Mucosa of stomach (tissue), 1 donor: ENCODE data around the gene ABCB11.

Source experiments
- H3K27me3 ChIP-seq: one replicate; pipeline ENCODE4 v1.7.0; 2013; ENCODE audit warnings: mild to moderate bottlenecking, low read length; ENCODE audit not compliant: control insufficient read depth, insufficient read depth
- H3K36me3 ChIP-seq: one replicate; pipeline ENCODE4 v1.7.0; 2013; ENCODE audit warnings: low read length; ENCODE audit not compliant: control insufficient read depth, insufficient read depth
- H3K4me1 ChIP-seq: one replicate; pipeline ENCODE4 v1.7.0; 2013; ENCODE audit warnings: mild to moderate bottlenecking, low read length; ENCODE audit not compliant: control insufficient read depth, insufficient read depth
- H3K4me3 ChIP-seq: one replicate; pipeline ENCODE4 v1.7.0; 2013; ENCODE audit warnings: low read length
- H3K9ac ChIP-seq: one replicate; pipeline ENCODE4 v1.7.0; 2013; ENCODE audit warnings: mild to moderate bottlenecking, low read length, moderate library complexity
- H3K9me3 ChIP-seq: one replicate; pipeline ENCODE4 v1.7.0; 2013; ENCODE audit warnings: mild to moderate bottlenecking, low read length, moderate library complexity; ENCODE audit not compliant: control insufficient read depth
- donor health status: Pancreatic carcinoma.

Gene ABCB11

DNA sequence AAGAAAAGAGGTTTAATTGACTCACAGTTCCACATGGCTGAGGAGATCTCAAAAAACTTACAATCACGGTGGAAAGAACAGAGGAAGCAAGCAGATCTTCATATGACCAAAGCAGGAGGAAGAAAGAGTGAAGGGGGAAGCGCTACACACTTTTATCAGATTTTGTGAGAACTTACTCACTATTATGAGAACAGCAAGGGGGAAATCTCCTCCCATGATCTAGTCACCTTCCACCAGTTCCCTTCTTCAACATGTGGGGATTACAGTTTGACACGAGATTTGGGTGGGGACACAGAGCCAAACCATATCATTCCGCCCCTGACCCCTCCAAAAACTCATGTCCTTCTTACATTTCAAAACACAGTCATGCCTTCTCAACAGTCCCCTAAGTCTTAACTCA is 75.8 kb downstream of the ABCB11 start:
- Histone ChIP-seq H3K9ac (no peak overlapping the region), H3K36me3 (no peaks in the 10 kb centered on the region), H3K27me3 (no peaks in the 10 kb centered on the region), H3K4me3 (no peak overlapping the region), H3K9me3 (no peaks in the 10 kb centered on the region), H3K4me1 (no peaks in the 10 kb centered on the region)

DNA sequence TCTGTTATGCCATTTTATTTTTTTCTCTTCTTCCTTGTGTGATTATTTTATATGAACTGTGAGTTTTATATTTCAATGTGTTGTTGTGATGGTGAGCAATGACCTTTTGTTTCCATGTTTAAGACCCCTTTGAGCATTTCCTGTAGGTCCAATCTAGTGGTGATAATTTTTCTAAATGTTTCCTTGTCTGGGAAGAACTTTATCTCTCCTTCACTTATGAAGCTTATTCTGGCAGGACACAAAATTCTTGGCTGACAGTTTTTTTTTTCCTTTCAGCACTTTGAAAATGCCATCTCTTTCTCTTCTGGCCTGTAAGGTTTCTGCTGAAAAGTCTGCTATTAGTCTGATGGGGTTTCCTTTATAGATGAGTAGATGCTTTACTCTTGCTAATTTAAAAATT is 76.9 kb downstream of the ABCB11 start:
- Histone ChIP-seq H3K4me3 (no peak overlapping the region), H3K9me3 (no peaks in the 10 kb centered on the region), H3K4me1 (no peaks in the 10 kb centered on the region), H3K27me3 (no peaks in the 10 kb centered on the region), H3K36me3 (no peaks in the 10 kb centered on the region), H3K9ac (no peak overlapping the region)

DNA sequence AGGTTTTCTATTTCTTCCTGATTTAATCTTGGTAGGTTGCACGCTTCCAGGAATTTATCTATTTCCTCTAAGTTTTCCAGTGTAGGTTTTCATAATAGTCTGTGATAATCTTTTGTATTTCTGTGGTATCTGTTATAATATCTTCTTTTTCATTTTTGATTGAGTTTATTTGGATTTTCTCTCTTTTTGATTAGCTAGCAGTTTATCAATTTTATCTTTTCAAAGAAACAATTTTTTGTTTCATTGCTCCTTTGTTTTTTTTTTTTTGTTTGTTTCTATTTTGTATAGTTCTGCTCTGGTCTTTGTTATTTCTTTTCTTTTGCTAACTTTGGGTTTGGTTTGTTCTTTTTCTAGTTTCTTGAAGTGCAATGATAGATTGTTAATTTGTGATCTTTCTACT is 78.7 kb downstream of the ABCB11 start:
- Histone ChIP-seq H3K9ac (no peak overlapping the region), H3K4me3 (no peak overlapping the region), H3K9me3 (no peaks in the 10 kb centered on the region), H3K27me3 (no peaks in the 10 kb centered on the region), H3K36me3 (no peaks in the 10 kb centered on the region), H3K4me1 (no peaks in the 10 kb centered on the region)

DNA sequence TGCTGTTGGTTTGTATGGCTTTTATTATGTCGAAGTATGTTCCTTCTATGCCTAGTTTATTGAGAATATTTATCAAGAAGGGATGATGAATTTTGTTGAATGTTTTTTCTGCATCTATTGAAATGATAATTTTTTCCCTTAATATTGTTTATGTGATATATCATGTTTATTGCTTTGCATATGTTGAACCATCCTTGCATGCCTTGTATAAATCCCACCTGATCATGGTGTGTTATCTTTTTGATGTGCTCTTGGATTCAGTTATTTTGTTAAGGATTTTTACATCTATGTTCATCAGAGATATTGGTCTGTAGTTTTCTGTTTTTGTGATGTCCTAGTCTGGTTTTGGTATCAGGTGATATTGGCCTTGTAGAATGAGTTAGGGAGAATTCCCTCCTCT is 79.3 kb downstream of the ABCB11 start:
- Histone ChIP-seq H3K9me3 (no peaks in the 10 kb centered on the region), H3K4me3 (no peak overlapping the region), H3K36me3 (no peaks in the 10 kb centered on the region), H3K27me3 (no peaks in the 10 kb centered on the region), H3K4me1 (no peaks in the 10 kb centered on the region), H3K9ac (no peak overlapping the region)

DNA sequence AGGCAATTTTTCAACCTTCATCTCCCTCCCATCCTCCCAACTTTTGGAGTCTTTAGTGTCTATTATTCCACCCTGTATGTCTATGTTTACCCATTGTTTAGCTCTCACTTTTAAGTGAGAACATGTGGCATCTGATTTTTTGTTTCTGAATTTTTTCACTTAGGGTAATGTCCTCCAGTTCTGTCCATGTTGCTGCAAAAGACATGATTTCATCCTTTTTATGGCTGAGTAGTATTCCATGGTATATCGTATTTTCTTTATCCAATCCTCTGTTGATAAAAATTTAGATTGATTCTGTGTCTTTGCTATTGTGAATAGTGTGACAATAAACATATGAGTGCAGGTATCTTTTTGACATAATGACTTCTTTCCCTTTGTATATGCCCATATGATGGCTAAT is 81.8 kb downstream of the ABCB11 start:
- no peaks in the 10 kb centered on the region for H3K36me3 ChIP-seq
- no peak overlapping the region for H3K4me3 ChIP-seq
- no peak overlapping the region for H3K9ac ChIP-seq
- H3K4me1 ChIP-seq, result no peaks in the 10 kb centered on the region
- no peaks in the 10 kb centered on the region for H3K27me3 ChIP-seq
- H3K9me3 ChIP-seq, result no peaks in the 10 kb centered on the region

DNA sequence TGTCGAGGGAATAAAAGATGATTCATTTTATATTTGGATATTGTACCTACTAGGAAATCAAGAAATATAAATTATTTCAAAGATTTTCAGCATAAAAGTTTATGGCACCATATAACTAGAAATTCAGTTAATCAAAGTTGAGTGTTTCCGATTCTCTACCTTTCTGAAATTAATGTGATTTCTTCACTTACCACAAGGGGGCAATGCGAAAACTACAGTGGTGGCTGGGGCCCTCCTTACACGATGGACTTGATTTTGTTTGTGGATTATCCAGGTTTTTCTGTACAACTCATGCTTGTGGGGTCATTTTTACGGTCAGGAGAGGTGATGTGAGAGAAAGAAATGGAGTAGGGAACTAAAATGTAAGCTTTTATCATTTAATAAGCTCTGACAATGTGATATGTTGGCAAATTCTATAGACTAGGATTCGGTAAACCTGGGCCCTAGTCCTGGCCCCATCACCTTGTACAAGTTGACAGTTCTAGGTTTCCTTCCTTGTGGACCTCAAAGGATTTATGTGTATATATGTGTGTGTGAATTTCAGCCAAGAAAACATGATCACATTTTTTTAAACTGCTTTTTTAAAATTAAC is 82.4 kb downstream of the ABCB11 start:
- H3K36me3 ChIP-seq, result no peaks in the 10 kb centered on the region
- no peaks in the 10 kb centered on the region for H3K27me3 ChIP-seq
- H3K9me3 ChIP-seq, result no peaks in the 10 kb centered on the region
- H3K4me3 ChIP-seq, result no peak overlapping the region
- H3K4me1 ChIP-seq, result no peaks in the 10 kb centered on the region
- no peak overlapping the region for H3K9ac ChIP-seq

DNA sequence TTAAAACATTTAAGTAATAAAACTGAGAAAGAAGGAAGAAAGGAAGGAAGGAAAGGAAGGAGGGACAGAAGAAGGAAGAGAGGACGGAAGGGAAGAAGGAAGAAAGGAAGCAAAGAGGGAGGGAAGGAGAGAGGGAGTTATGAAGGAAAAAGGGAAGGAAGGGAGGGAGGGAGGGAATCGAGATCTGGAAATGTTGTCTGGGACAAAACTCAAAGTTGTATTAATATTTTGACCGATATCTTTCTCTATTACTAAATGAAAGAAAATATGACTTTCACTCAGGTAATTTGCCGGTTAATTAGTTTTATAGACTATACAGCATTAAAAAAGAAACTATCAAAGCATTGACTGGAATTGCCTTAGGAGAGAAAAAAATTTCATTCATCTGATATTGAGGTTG is 85.6 kb downstream of the ABCB11 start:
- H3K27me3 ChIP-seq, result no peaks in the 10 kb centered on the region
- no peak overlapping the region for H3K4me3 ChIP-seq
- no peak overlapping the region for H3K9ac ChIP-seq
- no peaks in the 10 kb centered on the region for H3K9me3 ChIP-seq
- no peaks in the 10 kb centered on the region for H3K4me1 ChIP-seq
- no peaks in the 10 kb centered on the region for H3K36me3 ChIP-seq

DNA sequence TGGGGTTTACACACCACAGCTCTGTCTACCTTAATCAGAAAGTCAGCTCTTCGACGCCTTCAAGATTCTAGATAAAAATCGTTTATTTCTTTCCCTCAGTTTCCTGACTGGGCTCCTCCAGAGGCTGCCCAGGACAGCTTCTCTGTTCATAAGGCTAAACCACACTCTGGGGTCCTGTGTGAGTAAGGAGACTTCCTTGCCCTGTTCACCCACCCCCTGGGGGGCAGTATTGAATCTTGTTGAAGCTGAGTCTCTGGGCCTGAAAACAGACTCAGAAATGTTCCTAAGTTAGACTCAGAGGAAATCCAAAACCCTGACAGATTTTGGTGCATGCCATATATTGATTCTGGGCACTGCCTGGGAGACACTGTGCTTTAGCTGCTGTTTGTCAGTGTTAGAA is 87.1 kb downstream of the ABCB11 start:
- H3K9ac ChIP-seq, result no peak overlapping the region
- no peaks in the 10 kb centered on the region for H3K27me3 ChIP-seq
- H3K4me1 ChIP-seq, result no peaks in the 10 kb centered on the region
- no peaks in the 10 kb centered on the region for H3K36me3 ChIP-seq
- H3K9me3 ChIP-seq, result no peaks in the 10 kb centered on the region
- H3K4me3 ChIP-seq, result no peak overlapping the region

DNA sequence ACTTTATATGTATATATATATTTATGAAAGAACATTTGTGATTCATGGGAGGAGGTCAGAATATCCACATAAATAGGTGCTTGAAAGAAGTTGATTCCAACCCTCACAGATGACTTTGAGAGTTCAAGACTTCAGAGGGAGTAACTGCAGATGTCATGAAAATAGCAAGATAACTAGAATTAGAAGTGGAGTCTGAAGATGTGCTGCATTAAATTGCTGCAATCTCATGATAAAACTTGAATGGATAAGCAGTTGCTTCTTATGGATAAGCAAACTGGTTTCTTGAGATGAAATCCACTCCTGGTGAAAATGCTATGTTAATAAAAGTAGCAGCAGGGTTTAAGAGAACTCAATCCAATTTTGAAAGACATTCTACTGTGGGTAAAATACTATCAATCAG is 89.8 kb downstream of the ABCB11 start:
- Histone ChIP-seq H3K4me1 (no peaks in the 10 kb centered on the region), H3K36me3 (no peaks in the 10 kb centered on the region), H3K27me3 (peaks cover 5% of the 10 kb centered on the region), H3K9me3 (no peaks in the 10 kb centered on the region), H3K9ac (no peak overlapping the region), H3K4me3 (no peak overlapping the region)

DNA sequence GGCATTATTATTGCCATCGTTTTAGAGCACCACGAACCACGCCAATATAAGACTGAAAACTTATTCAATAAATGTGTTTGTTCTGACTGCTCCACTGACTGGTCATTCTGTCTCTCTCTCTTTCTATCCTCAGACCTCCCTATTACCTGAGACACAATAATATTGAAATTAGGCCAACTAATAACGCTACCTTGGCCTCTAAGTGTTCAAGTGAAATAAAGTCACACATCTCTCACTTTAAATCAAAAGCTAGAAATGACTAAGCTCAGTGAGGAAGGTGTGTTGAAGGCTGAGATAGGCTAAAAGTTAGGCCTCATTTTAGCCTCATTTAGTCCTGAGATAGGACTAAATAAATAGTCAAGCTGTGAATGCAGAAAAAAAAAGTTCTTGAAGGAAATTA is 91.2 kb downstream of the ABCB11 start:
- Histone ChIP-seq H3K4me3 (no peak overlapping the region), H3K9me3 (no peaks in the 10 kb centered on the region), H3K4me1 (no peaks in the 10 kb centered on the region), H3K27me3 (peaks cover 5% of the 10 kb centered on the region), H3K9ac (no peak overlapping the region), H3K36me3 (no peaks in the 10 kb centered on the region)

DNA sequence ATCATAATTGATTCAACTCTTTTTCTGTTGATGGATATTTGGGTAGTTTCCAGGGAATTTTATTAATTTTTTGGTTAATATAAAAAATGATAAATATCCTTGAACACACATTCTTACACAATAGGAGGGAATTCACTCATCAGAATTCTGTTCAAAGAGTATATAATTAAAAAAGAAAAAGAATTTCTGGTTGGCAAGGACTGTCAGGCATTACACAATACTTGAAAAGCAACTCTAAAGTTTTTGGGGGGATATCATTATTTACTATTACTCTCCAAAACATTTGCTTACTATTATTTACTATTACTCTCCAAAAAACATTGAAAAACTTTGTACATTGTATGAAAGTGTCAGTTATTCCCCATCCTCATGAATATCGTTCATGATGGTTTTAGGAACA is 92.1 kb downstream of the ABCB11 start:
- Histone ChIP-seq H3K4me3 (no peak overlapping the region), H3K9me3 (no peaks in the 10 kb centered on the region), H3K4me1 (no peaks in the 10 kb centered on the region), H3K27me3 (peaks cover 5% of the 10 kb centered on the region), H3K9ac (no peak overlapping the region), H3K36me3 (no peaks in the 10 kb centered on the region)

DNA sequence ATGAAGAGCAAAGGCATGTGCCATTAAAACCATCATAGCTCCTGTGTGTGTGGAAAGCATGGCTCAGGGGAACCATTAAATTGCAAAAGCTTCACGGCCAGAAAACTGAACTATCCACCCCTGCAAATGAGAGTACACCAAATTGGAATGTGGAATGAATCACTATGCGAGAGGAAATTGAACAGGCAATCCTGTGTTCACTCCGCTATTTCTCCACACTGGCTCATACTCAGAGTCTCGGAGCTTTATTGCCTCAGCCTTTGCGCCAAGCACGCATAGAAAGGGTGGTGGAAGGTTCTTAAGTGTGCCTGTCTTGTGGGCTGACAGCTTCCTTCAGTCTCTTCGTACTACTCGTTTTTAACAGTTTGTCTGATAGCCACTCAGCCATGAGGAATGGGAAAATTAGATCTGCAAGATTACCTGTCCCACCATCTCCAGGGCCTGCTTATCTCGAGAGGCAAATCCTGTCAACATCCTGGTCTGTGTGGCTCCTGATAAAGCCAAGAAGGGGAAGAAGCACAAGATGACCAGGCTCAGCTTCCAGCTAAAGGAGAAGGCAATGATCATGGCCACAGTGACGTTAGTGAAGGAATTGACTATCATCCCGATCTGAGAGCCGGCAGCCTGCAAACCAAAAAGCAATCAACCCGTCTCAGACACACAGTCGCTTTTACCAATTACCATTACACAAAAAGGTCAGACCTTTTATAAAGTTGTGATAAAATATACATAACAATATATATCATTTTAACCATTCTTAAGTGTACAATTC is 95.1 kb downstream of the ABCB11 start:
- Histone ChIP-seq H3K27me3 (peaks cover 5% of the 10 kb centered on the region), H3K9ac (no peak overlapping the region), H3K9me3 (no peaks in the 10 kb centered on the region), H3K4me1 (no peaks in the 10 kb centered on the region), H3K4me3 (no peak overlapping the region), H3K36me3 (no peaks in the 10 kb centered on the region)
